Motor neuron (in vitro differentiated cells): ENCODE results near the gene FAAH. TPM values are rescaled to one million over a fixed set of nuclear protein-coding genes. Genes with fewer than 3 reads are reported as not detected.
A peak's percentile ranks its signal among the peaks of the same experiment; 100 is the strongest.

Source experiments
- ATAC-seq, 8 experiments: fragments of 200-7000 bp; cut with Tn5 transposase; replicated peaks in 6 of 8; 2 replicates each; pipeline ENCODE4 v1.8.0; 2021; ENCODE audit warnings: mild to moderate bottlenecking in 8 of 8, moderate library complexity in 8 of 8
- H3K27ac ChIP-seq, 2 donors: fragments of 250-450 bp; sonication (Bioruptor Pico); 2 replicates each; pipeline ENCODE4 v1.9.0; 2021; ENCODE audit warnings: antibody characterized with exemption in 2 of 2, mild to moderate bottlenecking in 2 of 2, moderate library complexity in 1 of 2
- H3K4me1 ChIP-seq, 2 donors: fragments of 250-450 bp; sonication (Bioruptor Pico); replicated peaks in 1 of 2; 2 replicates each; pipeline ENCODE4 v1.6.1; 2021; ENCODE audit warnings: antibody characterized with exemption in 2 of 2, mild to moderate bottlenecking in 2 of 2, moderate library complexity in 1 of 2
- H3K4me3 ChIP-seq, 5 donors: fragments of 250-450 bp; sonication (Bioruptor Pico); 2 replicates each; pipeline ENCODE4 v1.9.0; 2021; ENCODE audit warnings: antibody characterized with exemption in 5 of 5, mild to moderate bottlenecking in 5 of 5, moderate library complexity in 4 of 5
- WGBS, 10 experiments: fragments of 450-650 bp; shearing (Covaris generic); methylation state at CpG; one replicate each; pipeline ENCODE4 v1.0.0; 2022; 5-methylcytosine and 5-hydroxymethylcytosine counted together
- in situ Hi-C, 9 experiments: fragments of 400-800 bp; cut with MboI; loops; one replicate each; pipeline ENCODE4 v1.15.0; 2021; ENCODE audit warnings: low sequenced_read_pairs in 9 of 9, low pct_unique_long_range_greater_than_20kb in 2 of 9; ENCODE audit not compliant: unreplicated experiment in 9 of 9
- total RNA-seq, 8 experiments: library from RNA; unstranded; fragments of 300-600 nt; gene quantifications; 2 replicates each; pipeline versions ENCODE4 v1.2.3 to v1.2.4, GENCODE V29; 2022

FAAH gene
- total RNA-seq, 8 experiments from 2014 or later = 1.7 to 10.5 (median 8.3) TPM

DNA sequence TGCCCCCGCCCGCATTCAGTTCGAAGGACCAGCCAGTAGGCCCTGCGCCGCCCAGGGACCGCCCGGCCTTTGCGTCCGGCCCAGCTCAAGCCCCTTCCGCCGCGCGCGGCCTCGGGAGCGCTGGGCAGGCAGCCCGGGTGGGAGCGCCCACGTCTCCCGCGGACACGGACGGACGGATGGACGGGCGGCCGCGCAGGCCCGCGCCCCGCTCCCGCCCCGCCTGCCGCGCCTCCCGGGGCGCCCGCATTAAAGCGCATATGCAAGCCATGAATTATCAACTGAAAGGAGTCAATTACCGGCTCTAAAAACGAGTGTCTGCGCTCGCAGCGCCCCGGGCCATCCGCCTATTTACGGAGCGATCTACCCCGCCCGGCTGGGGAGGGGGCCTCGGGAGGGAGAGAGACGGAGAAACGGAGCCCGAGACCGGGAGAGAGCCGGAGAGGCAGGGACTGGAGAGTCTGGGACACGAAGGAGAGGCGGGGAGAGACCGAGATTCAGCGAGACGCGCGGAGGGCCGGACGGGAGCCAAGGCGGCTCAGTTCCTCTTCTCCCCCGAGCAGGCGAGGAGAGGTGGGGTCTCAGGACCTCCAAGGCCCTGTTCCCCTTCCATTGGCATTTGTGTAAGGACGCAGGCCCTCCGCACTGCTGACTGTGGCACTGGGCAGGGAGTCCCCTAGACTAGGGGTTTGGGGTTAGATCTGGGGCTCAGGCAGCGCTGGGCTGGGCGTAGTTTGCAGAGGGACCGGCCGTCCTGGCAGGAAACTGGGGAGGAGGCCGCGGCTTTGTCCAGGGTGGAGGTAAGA is 54.2 kb downstream of the FAAH start:
- Histone ChIP-seq H3K4me3 (peak overlapping the region in 3 of 5 donors; percentile 15 to 20 (median 17)), H3K27ac (no peak overlapping the region), H3K4me1 (peaks cover 12 to 13% of the 10 kb centered on the region in 2 donors)
- peak; percentile 12 to 73 (median 23) for ATAC-seq
- 0 to 80% (median 2%) methylated on average over 1 to 8 of the region's 76 CpGs; no CpG with 5 or more reads in 3 of the 10 experiments for WGBS, 10 experiments
- in situ Hi-C loops = loop anchor here in 7 of 9 experiments (10.0 to 25.0 kb wide), 3 partner anchors 76 to 264 kb away; partner anchors contain the start of gene EFCAB14 (in 2 of the 7)

DNA sequence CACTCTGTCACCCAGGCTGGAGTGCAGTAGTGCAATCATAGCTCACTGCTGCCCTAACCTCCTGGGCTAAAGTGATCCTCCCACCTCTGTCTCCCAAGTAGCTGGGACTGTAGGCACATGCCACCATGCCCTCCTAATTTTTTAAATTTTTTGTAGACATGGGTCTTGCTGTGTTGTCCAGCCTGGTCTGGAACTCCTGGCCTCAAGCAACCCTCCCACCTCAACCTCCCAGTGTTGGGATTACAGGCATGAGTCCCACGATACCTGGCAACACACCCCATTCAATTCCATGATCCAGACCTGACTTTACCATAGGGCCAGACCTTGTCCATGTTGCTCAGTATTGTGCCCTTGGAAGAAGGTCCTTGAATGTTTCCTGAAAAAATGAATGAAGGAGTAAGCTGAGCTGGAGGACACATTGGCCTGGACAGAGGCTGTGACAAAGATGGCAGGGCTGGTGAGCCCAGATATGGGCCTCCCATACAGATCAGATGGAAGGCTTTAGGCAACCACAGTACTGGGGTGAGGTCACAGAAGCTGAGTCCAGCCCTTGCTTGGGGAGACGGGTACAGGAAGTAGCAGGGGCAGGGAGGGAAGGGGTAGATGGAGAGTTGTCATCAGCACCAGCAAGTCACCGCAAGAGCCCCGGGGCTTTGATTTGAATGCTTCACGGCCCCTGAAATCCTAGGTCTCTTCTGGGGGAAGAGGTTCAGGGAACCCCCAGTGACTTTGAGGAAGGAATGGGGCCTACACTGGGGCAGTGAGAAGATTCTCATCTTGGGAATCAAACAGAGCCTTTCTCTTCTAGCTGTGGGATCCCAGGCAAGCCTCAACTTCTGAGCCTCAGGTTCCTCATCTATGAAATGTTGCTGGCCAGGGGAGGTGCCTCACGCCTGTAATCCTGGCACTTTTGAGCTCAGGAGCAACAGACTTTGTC is 55.4 kb downstream of the FAAH start:
- Histone ChIP-seq H3K4me1 (peaks cover 12 to 17% of the 10 kb centered on the region in 2 donors), H3K4me3 (no peak overlapping the region), H3K27ac (no peak overlapping the region)
- no peak for ATAC-seq
- in situ Hi-C loops = loop anchor here in 7 of 9 experiments (10.0 to 25.0 kb wide), 3 partner anchors 75 to 263 kb away; partner anchors contain the start of gene EFCAB14 (in 2 of the 7)
- 40 to 68% (median 52%) methylated on average over 1 to 5 of the region's 6 CpGs; no CpG with 5 or more reads in 4 of the 10 experiments for WGBS, 10 experiments

DNA sequence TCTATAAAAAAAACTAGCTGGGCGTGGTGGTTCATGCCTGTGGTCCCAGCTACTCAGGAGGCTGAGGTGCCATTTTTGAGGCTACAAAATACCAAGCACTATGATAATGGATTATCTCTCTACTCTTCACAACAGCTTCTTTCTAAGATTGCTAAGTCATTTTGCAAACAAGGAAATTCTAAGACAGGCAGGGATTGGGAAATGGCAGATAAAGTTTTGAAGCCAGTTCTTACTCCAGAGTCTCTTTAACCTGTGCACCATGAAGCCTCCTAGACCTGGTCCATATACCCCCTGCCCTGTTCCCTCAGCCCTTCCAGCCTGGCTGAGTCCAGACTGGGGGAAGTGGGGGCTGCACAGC is 56.0 kb downstream of the FAAH start:
- H3K4me1 ChIP-seq = peaks cover 12 to 17% of the 10 kb centered on the region in 2 donors
- WGBS, 10 experiments = 71 to 80% (median 80%) methylated on average over 1 of the region's 1 CpG; no CpG with 5 or more reads in 5 of the 10 experiments
- H3K4me3 ChIP-seq = no peak overlapping the region
- in situ Hi-C loops = no loop called here
- ATAC-seq = no peak
- no peak overlapping the region for H3K27ac ChIP-seq

DNA sequence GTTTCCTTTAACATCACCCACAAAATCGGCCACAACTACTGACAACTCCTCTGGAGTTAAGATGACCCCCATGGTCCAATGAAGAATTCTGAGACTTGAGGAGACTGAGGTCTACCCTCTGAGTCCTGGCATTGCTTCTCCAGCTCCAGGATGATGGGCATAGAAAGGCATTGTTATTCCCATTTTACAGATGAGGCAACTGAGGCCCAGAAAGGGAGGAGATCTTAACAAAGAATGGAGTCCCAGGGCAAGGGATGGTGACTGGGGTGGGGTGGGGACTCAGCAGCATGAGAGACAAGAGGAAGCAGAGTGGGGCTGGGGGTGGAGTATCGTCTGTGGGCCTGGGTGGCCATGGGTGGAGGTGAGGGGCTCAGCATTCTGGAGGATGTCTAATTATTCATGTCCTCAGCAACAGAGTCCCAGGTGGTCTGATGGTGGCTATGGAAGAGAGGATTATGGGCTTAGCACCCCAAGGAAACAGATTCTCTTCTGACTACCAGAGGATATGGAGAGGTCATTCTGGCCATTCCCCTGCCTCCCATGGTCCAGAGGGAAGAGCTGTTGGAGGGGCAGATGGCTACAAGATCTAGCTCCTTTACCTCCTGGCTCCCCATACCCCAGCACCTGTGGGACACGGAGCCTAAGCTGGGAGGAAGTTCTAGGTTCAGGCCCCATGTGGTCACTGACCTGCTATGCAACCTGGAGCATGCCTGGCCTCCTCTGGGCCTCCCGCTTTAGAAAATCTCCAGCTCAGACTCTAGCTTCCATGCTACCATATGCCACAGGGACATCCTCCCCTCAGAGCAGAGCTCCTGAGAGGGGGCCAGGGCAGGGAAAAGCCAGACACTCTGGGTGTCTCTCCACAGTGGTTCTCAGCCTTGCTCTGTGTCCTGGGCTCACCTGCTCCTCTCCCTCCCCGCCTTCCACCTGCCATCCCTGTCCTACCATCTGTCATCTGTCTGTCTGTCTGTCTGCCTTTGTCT is 58.1 kb downstream of the FAAH start:
- Histone ChIP-seq H3K4me3 (no peak overlapping the region), H3K27ac (no peak overlapping the region), H3K4me1 (peaks cover 12 to 17% of the 10 kb centered on the region in 2 donors)
- WGBS, 10 experiments = 33 to 83% (median 60%) methylated on average over 1 to 3 of the region's 5 CpGs; no CpG with 5 or more reads in 6 of the 10 experiments
- in situ Hi-C loops = no loop called here
- peak in 5 of 8 experiments; percentile 6 to 39 (median 31) for ATAC-seq

DNA sequence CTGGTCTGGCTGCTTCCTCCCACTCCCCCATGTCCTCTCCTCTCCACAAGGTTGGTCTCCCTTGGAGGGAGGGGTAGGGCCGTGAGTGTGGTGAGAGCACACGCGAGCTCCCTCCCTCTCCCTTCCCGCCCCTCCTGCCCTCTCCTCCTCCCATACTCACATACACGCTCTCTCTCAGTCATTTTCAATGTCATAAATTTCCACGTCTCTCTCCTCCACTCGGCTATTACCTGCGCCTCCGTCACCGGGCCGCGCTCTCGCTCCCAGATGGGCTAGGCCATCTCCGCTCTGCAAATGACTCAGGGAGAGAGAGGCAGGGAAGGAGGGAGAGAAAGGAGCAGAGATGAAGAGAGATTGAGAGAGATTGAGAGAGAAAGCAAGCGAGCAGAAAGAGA is 58.8 kb downstream of the FAAH start:
- peak in 5 of 8 experiments; percentile 87 to 94 (median 92) for ATAC-seq
- no peak overlapping the region for H3K4me3 ChIP-seq

DNA sequence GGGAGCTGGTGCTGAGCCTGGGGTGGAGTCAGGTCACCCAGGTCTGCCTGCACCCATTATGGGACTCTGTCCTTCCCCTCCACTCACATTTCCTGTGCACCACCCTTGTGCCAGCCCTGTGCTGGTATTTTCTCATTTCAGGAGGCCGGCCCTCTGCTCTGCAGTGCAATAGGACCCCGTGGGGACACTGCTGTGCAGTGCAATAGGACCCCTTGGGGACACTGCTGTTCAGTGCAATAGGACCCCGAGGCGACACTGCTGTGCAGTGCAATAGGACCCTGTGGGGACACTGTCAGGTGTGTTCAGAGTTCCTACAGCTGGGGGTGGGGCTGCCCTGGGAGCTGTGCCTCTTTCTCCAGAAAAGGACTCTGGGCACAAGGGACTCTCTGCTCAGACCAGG is 59.3 kb downstream of the FAAH start:
- Histone ChIP-seq H3K4me3 (no peak overlapping the region), H3K27ac (peak overlapping the region in 1 of 2 donors; percentile 59), H3K4me1 (peaks cover 6 to 15% of the 10 kb centered on the region in 2 donors)
- in situ Hi-C loops = no loop called here
- 11 to 58% (median 44%) methylated on average over 2 to 4 of the region's 4 CpGs; no CpG with 5 or more reads in 4 of the 10 experiments for WGBS, 10 experiments
- peak in 5 of 8 experiments; percentile 12 to 47 (median 44) for ATAC-seq

More for the DNA sequence above, 58.8 kb downstream of the FAAH start:
- Histone ChIP-seq H3K27ac (peak overlapping the region in 1 of 2 donors; percentile 59), H3K4me1 (peaks cover 11 to 17% of the 10 kb centered on the region in 2 donors)
- WGBS, 10 experiments = 11 to 44% (median 23%) methylated on average over 5 to 11 of the region's 15 CpGs; no CpG with 5 or more reads in 5 of the 10 experiments
- in situ Hi-C loops = no loop called here

DNA sequence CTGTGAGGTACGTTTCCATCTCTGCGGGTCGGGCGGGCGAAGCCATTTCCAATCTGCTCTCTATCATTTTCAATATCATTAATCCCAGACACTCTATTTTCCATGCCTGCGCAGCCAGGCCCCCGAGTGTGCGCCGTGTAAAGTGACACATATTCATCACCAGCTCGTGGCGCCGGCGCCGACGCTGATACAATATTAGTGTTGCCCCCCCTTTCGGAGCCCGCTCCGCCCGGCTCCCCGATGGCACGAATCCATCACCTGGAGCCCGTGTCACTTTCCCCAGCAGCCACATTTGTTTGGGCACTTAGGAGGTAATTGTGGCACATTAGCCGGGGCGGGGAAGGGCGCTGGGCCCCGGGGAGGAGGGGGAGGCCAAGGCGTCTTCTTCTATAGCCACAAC is 61.8 kb downstream of the FAAH start:
- WGBS, 10 experiments = 60 to 95% (median 74%) methylated on average over 1 to 17 of the region's 27 CpGs; no CpG with 5 or more reads in 5 of the 10 experiments
- in situ Hi-C loops = no loop called here
- Histone ChIP-seq H3K27ac (no peak overlapping the region), H3K4me1 (peaks cover 4 to 12% of the 10 kb centered on the region in 2 donors), H3K4me3 (no peak overlapping the region)
- no peak for ATAC-seq

DNA sequence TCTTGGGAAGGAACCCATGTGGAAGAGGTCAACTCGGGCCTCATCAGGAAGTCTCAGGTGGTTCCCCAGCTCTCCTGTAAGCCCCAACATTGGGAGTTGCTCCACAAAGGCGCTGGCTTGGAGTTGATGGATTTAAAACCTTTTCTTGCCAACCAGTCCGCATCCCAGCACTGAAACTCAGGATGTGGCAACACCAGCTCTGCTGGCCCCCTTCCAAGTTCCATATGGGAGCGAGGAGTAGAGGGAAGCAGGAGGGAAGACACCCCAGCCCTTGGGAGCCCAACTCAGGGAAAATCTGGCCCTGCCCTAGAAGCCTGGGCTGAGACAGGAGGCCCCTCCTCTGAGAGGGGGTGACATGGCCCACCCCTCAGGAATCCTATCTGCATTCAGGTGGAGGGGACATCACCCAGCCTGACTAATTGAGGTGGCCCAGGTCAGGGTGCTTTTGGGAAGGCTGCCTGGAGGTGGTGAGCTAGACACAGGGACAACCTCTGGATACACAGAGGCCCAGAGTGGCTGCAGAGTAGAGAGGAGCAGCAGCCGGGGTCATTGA is 62.4 kb downstream of the FAAH start:
- no peak for ATAC-seq
- in situ Hi-C loops = no loop called here
- no peak overlapping the region for H3K27ac ChIP-seq
- no peak overlapping the region for H3K4me3 ChIP-seq
- peaks cover 4 to 17% of the 10 kb centered on the region in 2 donors for H3K4me1 ChIP-seq
- 51 to 100% (median 87%) methylated on average over 1 to 5 of the region's 5 CpGs; no CpG with 5 or more reads in 4 of the 10 experiments for WGBS, 10 experiments

DNA sequence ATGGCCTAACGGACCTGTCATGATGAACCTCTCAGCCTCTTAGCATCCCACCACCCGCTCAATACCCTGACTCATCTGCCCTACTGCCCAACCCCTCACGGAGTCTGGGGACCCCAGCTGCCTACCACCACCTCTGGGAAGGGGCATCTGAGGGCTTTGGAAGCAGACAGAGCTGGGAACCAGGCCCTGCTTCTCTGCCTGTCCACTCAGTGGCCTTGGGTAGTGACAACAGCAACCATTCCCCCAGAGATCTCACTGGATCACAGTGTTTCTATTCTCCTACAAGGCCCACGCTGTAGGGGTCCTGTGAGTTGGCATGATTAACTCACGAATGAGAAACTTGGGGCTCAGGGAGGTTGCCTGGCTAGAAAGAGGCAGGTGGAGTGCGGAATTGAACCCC is 63.1 kb downstream of the FAAH start:
- no peak for ATAC-seq
- WGBS, 10 experiments = 55 to 100% (median 74%) methylated on average over 1 to 5 of the region's 6 CpGs; no CpG with 5 or more reads in 4 of the 10 experiments
- Histone ChIP-seq H3K27ac (no peak overlapping the region), H3K4me1 (peaks cover 9 to 22% of the 10 kb centered on the region in 2 donors), H3K4me3 (no peak overlapping the region)
- in situ Hi-C loops = no loop called here

DNA sequence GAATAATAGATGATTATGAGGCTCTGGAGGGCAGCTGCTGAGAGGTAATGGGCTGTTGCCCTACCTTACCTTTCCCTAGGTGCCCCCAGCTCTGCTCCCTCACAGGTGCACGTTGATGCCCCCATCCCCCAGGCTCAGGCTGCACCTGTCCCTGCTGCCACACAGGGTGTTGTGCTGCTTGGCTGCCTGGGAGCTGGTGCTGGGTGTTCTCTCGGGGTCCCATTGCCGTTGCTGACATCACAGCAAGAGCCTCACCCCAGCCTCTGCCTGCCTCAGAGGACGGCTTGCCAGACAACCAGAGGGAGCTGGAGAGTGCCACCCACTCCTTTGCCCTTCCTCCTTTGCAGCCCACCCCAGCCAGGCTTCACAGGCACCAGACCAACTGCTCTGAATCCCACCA is 64.1 kb downstream of the FAAH start:
- H3K4me3 ChIP-seq = no peak overlapping the region
- ATAC-seq = no peak
- in situ Hi-C loops = no loop called here
- H3K27ac ChIP-seq = no peak overlapping the region
- peaks cover 9 to 15% of the 10 kb centered on the region in 2 donors for H3K4me1 ChIP-seq
- 20 to 50% (median 33%) methylated on average over 1 to 3 of the region's 4 CpGs; no CpG with 5 or more reads in 5 of the 10 experiments for WGBS, 10 experiments

DNA sequence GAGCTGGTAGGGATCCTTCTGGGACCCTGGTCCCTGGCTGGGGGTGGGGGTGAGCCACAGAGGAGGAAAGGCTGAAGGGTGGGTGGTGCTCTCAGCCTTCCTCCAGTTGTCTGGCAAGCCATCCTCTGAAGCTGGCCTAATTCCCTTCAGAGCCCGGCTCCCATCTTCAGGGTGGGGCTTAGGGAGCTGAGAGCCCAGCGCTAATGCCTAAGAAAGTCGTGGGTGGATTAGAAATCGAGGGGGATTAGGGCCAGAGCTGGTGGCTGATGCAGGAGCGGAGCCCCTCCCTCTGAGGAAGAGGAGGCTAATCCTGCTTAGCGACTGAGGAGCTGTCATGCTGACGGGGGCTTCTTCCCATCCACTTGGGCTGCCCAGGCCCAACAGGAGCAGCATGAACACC is 64.7 kb downstream of the FAAH start:
- H3K4me1 ChIP-seq = peaks cover 7 to 10% of the 10 kb centered on the region in 2 donors

More for the DNA sequence above, 64.7 kb downstream of the FAAH start:
- in situ Hi-C loops = no loop called here
- WGBS, 10 experiments = 30 to 83% (median 70%) methylated on average over 1 to 7 of the region's 7 CpGs; no CpG with 5 or more reads in 6 of the 10 experiments
- no peak overlapping the region for H3K27ac ChIP-seq
- no peak overlapping the region for H3K4me3 ChIP-seq
- no peak for ATAC-seq
